Measurements from ENCODE around the gene GLRA2.

The GLRA2 gene

GRCh38 chrX:14529290-14529989 lies at the start of gene GLRA2:
Gene GLRA2, plus strand, starts transcription at chrX:14529536. Its CDS starts 522 bp downstream, at chrX:14530058.
- H3K4me3 ChIP-seq (ENCODE audit: low read depth in 1 of 2, low read length in 2 of 2), result no peak within 1 kb of the TSS
- no peaks in the 10 kb centered on the region for H3K36me3 ChIP-seq (ENCODE audit: insufficient read depth, low read length)
- no peaks in the 10 kb centered on the region for H3K9me3 ChIP-seq (ENCODE audit: insufficient read depth, low read length, severe bottlenecking)
- no peaks in the 10 kb centered on the region for H3K79me2 ChIP-seq (ENCODE audit: insufficient read depth, low read length)
- peak; percentile 67 for ATAC-seq (ENCODE audit: insufficient read depth, low read depth)
- no peaks in the 10 kb centered on the region for H3K27me3 ChIP-seq (ENCODE audit: insufficient read depth, low read length, poor library complexity)
- H3K9ac ChIP-seq (ENCODE audit: low read depth, low read length), result no peak within 1 kb of the TSS
- no peaks in the 10 kb centered on the region for H3K4me1 ChIP-seq (ENCODE audit: insufficient read depth, low read length)
- no peaks in the 10 kb centered on the region for H4K20me1 ChIP-seq (ENCODE audit: insufficient read depth, low read length)
- H3K4me2 ChIP-seq (ENCODE audit: insufficient read depth, low read length), result no peak within 1 kb of the TSS
- no peak for TF ChIP-seq CTCF (IDR thresholded peaks at IDR 0.05; ENCODE audit: borderline replicate concordance, extremely low read depth, low read length, poor library complexity, severe bottlenecking)
- no peak for TF ChIP-seq EZH2 (IDR thresholded peaks at IDR 0.05; ENCODE audit: borderline replicate concordance, low read depth, low read length, severe bottlenecking)
- DNase-seq, result peak; percentile 45
- H2AFZ ChIP-seq (ENCODE audit: low read depth, low read length), result no peak within 1 kb of the TSS
- no peak within 1 kb of the TSS for H3K27ac ChIP-seq (ENCODE audit: low read length)

- Histone ChIP-seq H3K9me3 (ENCODE audit: insufficient read depth, low read length, severe bottlenecking) (no peaks in the 10 kb centered on the region), H3K36me3 (ENCODE audit: insufficient read depth, low read length) (no peaks in the 10 kb centered on the region), H3K4me2 (ENCODE audit: insufficient read depth, low read length) (no peak overlapping the region), H2AFZ (ENCODE audit: low read depth, low read length) (no peak overlapping the region), H3K79me2 (ENCODE audit: insufficient read depth, low read length) (no peaks in the 10 kb centered on the region), H3K27ac (ENCODE audit: low read length) (no peak overlapping the region), H3K9ac (ENCODE audit: low read depth, low read length) (no peak overlapping the region), H4K20me1 (ENCODE audit: insufficient read depth, low read length) (no peaks in the 10 kb centered on the region), H3K27me3 (ENCODE audit: insufficient read depth, low read length, poor library complexity) (no peaks in the 10 kb centered on the region), H3K4me1 (ENCODE audit: insufficient read depth, low read length) (no peaks in the 10 kb centered on the region), H3K4me3 (ENCODE audit: low read depth in 1 of 2, low read length in 2 of 2) (no peak overlapping the region)
- ATAC-seq (ENCODE audit: insufficient read depth, low read depth) (no peak), DNase-seq (no peak)
- no peak for TF ChIP-seq CTCF (IDR thresholded peaks at IDR 0.05; ENCODE audit: borderline replicate concordance, extremely low read depth, low read length, poor library complexity, severe bottlenecking)
- no peak for TF ChIP-seq EZH2 (IDR thresholded peaks at IDR 0.05; ENCODE audit: borderline replicate concordance, low read depth, low read length, severe bottlenecking)
These were observed 39.9 kb upstream of the GLRA2 start for GRCh38 chrX:14489437-14489836.

GRCh38 chrX:14491689-14492088 lies 37.6 kb upstream of the GLRA2 start:
- Histone ChIP-seq H3K27me3 (ENCODE audit: insufficient read depth, low read length, poor library complexity) (no peaks in the 10 kb centered on the region), H3K36me3 (ENCODE audit: insufficient read depth, low read length) (no peaks in the 10 kb centered on the region)

More at GRCh38 chrX:14491689-14492088, 37.6 kb upstream of the GLRA2 start:
- Histone ChIP-seq H3K4me1 (ENCODE audit: insufficient read depth, low read length) (peaks cover 8% of the 10 kb centered on the region), H3K9ac (ENCODE audit: low read depth, low read length) (no peak overlapping the region), H3K9me3 (ENCODE audit: insufficient read depth, low read length, severe bottlenecking) (no peaks in the 10 kb centered on the region), H3K27ac (ENCODE audit: low read length) (no peak overlapping the region), H2AFZ (ENCODE audit: low read depth, low read length) (no peak overlapping the region), H3K4me2 (ENCODE audit: insufficient read depth, low read length) (no peak overlapping the region), H3K4me3 (ENCODE audit: low read depth in 1 of 2, low read length in 2 of 2) (no peak overlapping the region), H4K20me1 (ENCODE audit: insufficient read depth, low read length) (no peaks in the 10 kb centered on the region), H3K79me2 (ENCODE audit: insufficient read depth, low read length) (no peaks in the 10 kb centered on the region)
- no peak for ATAC-seq (ENCODE audit: insufficient read depth, low read depth)
- TF ChIP-seq CTCF (IDR thresholded peaks at IDR 0.05; ENCODE audit: borderline replicate concordance, extremely low read depth, low read length, poor library complexity, severe bottlenecking) (no peak), EZH2 (IDR thresholded peaks at IDR 0.05; ENCODE audit: borderline replicate concordance, low read depth, low read length, severe bottlenecking) (no peak)
- DNase-seq, result no peak
